Ishikawa (cell line): ENCODE measurements around the gene FOXP1.

Experiments used
- CREB1 ChIP-seq: IDR thresholded peaks from 2 replicates; pipeline ENCODE4 v1.6.1; 2012; ENCODE audit warnings: low read depth
- EGR1 ChIP-seq: IDR thresholded peaks from 2 replicates; pipeline ENCODE4 v1.6.1; 2012
- EP300 ChIP-seq: IDR thresholded peaks from 2 replicates; pipeline ENCODE4 v1.6.1; 2012; ENCODE audit warnings: borderline replicate concordance
- FOXM1 ChIP-seq: IDR thresholded peaks from 2 replicates; pipeline ENCODE4 v1.6.1; 2012; ENCODE audit warnings: low read depth, borderline replicate concordance
- TEAD4 ChIP-seq: IDR thresholded peaks from 2 replicates; pipeline ENCODE4 v1.6.1; 2012
- YY1 ChIP-seq: IDR thresholded peaks from 2 replicates; pipeline ENCODE4 v1.6.1; 2012; ENCODE audit warnings: low read depth
- ZBTB7A ChIP-seq: IDR thresholded peaks from 2 replicates; pipeline ENCODE4 v1.6.1; 2012; ENCODE audit warnings: low read depth
- TF ChIP-seq, protein P1 (sequence below): IDR thresholded peaks from 2 replicates; pipeline ENCODE4 v1.6.1; 2012; ENCODE audit warnings: low read depth, mild to moderate bottlenecking
- TF ChIP-seq, protein P2 (sequence below): IDR thresholded peaks from 2 replicates; pipeline ENCODE4 v1.6.1; 2012
- TF ChIP-seq, protein P3 (sequence below): IDR thresholded peaks from 2 replicates; pipeline ENCODE4 v1.6.1; 2012

DNA sequence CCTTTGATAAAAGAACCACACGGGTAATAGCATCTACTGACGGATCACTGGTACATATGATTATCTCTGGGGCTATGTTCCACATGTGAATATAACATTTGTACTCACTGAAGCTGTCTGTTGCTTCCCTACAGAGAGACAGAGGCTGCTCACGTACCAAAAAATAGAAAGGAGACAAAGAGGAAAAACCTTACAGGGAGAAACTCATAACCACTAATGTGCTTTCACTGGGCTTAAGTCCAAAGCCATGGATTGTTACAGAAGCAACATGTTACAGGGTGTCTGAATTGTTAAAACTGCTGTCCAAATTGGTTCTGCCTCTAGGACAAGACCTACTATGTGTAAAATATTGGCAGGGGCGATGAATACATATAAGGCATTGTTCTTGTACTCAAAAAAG, 311.9 kb downstream of the FOXP1 start:
- TF ChIP-seq EGR1 (no peak), EP300 (no peak), CREB1 (no peak), TEAD4 (no peak), YY1 (no peak), FOXM1 (no peak), ZBTB7A (no peak)
- TF ChIP-seq, protein P1, sequence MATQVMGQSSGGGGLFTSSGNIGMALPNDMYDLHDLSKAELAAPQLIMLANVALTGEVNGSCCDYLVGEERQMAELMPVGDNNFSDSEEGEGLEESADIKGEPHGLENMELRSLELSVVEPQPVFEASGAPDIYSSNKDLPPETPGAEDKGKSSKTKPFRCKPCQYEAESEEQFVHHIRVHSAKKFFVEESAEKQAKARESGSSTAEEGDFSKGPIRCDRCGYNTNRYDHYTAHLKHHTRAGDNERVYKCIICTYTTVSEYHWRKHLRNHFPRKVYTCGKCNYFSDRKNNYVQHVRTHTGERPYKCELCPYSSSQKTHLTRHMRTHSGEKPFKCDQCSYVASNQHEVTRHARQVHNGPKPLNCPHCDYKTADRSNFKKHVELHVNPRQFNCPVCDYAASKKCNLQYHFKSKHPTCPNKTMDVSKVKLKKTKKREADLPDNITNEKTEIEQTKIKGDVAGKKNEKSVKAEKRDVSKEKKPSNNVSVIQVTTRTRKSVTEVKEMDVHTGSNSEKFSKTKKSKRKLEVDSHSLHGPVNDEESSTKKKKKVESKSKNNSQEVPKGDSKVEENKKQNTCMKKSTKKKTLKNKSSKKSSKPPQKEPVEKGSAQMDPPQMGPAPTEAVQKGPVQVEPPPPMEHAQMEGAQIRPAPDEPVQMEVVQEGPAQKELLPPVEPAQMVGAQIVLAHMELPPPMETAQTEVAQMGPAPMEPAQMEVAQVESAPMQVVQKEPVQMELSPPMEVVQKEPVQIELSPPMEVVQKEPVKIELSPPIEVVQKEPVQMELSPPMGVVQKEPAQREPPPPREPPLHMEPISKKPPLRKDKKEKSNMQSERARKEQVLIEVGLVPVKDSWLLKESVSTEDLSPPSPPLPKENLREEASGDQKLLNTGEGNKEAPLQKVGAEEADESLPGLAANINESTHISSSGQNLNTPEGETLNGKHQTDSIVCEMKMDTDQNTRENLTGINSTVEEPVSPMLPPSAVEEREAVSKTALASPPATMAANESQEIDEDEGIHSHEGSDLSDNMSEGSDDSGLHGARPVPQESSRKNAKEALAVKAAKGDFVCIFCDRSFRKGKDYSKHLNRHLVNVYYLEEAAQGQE = no peak
- TF ChIP-seq, protein P2, sequence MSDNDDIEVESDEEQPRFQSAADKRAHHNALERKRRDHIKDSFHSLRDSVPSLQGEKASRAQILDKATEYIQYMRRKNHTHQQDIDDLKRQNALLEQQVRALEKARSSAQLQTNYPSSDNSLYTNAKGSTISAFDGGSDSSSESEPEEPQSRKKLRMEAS = no peak
- TF ChIP-seq, protein P3, sequence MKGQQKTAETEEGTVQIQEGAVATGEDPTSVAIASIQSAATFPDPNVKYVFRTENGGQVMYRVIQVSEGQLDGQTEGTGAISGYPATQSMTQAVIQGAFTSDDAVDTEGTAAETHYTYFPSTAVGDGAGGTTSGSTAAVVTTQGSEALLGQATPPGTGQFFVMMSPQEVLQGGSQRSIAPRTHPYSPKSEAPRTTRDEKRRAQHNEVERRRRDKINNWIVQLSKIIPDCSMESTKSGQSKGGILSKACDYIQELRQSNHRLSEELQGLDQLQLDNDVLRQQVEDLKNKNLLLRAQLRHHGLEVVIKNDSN = no peak
